ENCODE measurements around the gene ARHGEF11. TPM values are rescaled to one million over a fixed set of nuclear protein-coding genes. Genes with fewer than 3 reads are reported as not detected.

ARHGEF11 gene
- total and polyA plus RNA-seq, 9 of the 15 experiments (the other 6 are each of a cell fraction or from before 2014, with no cell fraction given), result 0.14 to 15.5 (median 9.0) TPM

DNA sequence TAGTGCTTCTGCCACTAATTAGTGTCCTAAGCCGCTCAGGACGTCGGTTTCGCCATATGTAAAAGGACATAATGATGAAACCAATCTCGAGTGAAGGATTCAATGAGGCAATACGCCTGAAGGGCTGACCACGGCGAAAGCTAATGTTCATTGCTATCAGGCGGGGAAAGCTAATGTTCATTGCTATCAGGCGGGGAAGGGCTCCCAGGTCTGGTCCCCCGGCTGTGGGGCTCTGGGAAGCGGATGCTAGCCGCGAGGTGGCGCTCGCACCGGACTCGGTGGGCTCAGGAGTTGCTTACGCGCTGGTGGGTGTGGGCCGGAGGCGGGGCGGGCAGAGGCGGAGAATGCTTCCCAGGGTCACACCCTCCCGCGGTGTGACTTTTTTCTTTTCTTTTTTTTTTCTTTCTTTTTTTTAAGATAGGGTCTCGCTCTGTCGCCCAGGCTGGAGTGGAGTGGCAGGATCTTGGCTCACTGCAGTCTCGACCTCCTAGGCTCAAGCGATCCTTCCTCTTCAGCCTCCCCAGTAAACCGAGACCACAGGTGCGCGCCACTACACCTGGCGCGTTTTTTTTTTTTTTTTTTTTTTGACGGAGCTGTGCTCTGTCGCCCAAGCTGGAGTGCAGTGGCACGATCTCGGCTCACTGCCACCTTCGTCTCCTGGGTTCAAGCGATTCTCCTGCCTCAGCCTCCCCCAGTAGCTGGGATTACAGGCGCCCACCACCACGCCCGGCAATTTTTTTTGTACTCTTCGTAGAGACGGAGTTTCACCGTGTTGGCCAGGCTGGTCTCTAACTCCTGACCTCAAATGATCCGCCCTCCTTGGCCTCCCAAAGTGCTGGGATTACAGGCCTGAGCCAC lies 153.1 kb downstream of the ARHGEF11 start:
- Histone ChIP-seq H3K27me3 (ENCODE audit: control insufficient read depth in 2 of 2, insufficient read depth in 2 of 2, low read length in 2 of 2) (no peaks in the 10 kb centered on the region), H2AFZ (ENCODE audit: low read depth, low read length) (peak overlapping the region; percentile 98), H3K4me3 (no peak overlapping the region), H3K36me3 (ENCODE audit: control insufficient read depth, insufficient read depth, low read length) (no peaks in the 10 kb centered on the region), H3K4me1 (replicated peaks in 1 of 2; ENCODE audit: control insufficient read depth in 2 of 2, insufficient read depth in 2 of 2, low read length in 2 of 2) (peaks cover 30 to 48% of the 10 kb centered on the region in 2 experiments), H3K27ac (ENCODE audit: extremely low read depth, low read depth, low read length) (no peak overlapping the region; the same call in 2 of the 3 replicates), H3K9ac (ENCODE audit: insufficient read depth in 1 of 2, low read depth in 2 of 2, low read length in 2 of 2) (peak overlapping the region in 1 of 2 experiments; percentile 50; a peak in 2 of 4 replicates), H3K4me2 (ENCODE audit: insufficient read depth, low read length) (peak overlapping the region; percentile 74), H4K20me1 (replicated peaks; ENCODE audit: control insufficient read depth, insufficient read depth, low read length) (no peaks in the 10 kb centered on the region), H3K9me3 (replicated peaks; ENCODE audit: control insufficient read depth, insufficient read depth, low read depth, low read length) (no peaks in the 10 kb centered on the region), H3K9me1 (ENCODE audit: control insufficient read depth, insufficient read depth, low read length) (no peaks in the 10 kb centered on the region), H3K79me2 (ENCODE audit: control insufficient read depth, insufficient read depth, low read length) (no peaks in the 10 kb centered on the region)
- ATAC-seq, result peak; percentile 94
- no TSS peak for BruUV-seq (replicated peaks)
- in situ Hi-C loops (cut with MboI) (loop anchor here (5.0 kb wide), 1 partner anchor 35 kb away; no protein-coding TSS in a partner anchor), intact Hi-C loops (cut with micrococcal nuclease) (loop anchor here (1.0 kb wide), 2 partner anchors 28 to 182 kb away; partner anchors contain the start of gene LRRC71)
- CTCF ChIA-PET (ENCODE audit: low intra/inter-chr PET ratio), result interaction anchor here (0.6 to 2.9 kb wide), 10 partner anchors 9 to 267 kb away, joined by 3 to 19 read pairs (median 5); partner anchors contain the start of gene LRRC71
- peak; percentile 91 to 96 (median 92) for DNase-seq (ENCODE audit: extremely low read depth in 1 of 4, low spot score in 3 of 4)
- POLR2A ChIA-PET, result interaction anchor here (0.6 to 1.0 kb wide), 2 partner anchors 95 to 166 kb away, joined by 3 read pairs; no protein-coding TSS in a partner anchor
- FAIRE-seq, result peak; percentile 87
- 15% methylated on average over 32 of the region's 48 CpGs for WGBS (ENCODE audit: insufficient coverage, low coverage, missing lambda C conversion rate)
- TF ChIP-seq CREB1 (IDR thresholded peaks at IDR 0.05) (0 out of 2 replicates have a peak, but pooled peaks have one; percentile 34), CREB1 (CRISPR knock-in tag; IDR thresholded peaks at IDR 0.05) (peak; percentile 60), MAZ (CRISPR knock-in tag; conservative IDR thresholded peaks at IDR 0.05 in 1 of 2, IDR thresholded peaks at IDR 0.05 in 1 of 2) (peak; percentile 70 to 96), SP1 (CRISPR knock-in tag; IDR thresholded peaks at IDR 0.05) (peak; percentile 84), CREM (IDR thresholded peaks at IDR 0.05; ENCODE audit: low read depth) (peak; percentile 83), ZNF12 (CRISPR knock-in tag; IDR thresholded peaks at IDR 0.05) (0 out of 2 replicates have a peak, but pooled peaks have one; percentile 12), FOXJ3 (CRISPR knock-in tag; IDR thresholded peaks at IDR 0.05) (no peak), CBFA2T3 (IDR thresholded peaks at IDR 0.05) (peak; percentile 10; the same call in 1 of the 2 replicates), ATF7 (IDR thresholded peaks at IDR 0.05) (peak; percentile 63), CTCF (IDR thresholded peaks at IDR 0.05 in 2 of 3, conservative IDR thresholded peaks at IDR 0.05 in 1 of 3; ENCODE audit: insufficient read depth in 2 of 3, low read depth in 1 of 3, low read length in 3 of 3) (peak; percentile 91 to 94 (median 93)), TFAP4 (CRISPR knock-in tag; IDR thresholded peaks at IDR 0.05; ENCODE audit: borderline replicate concordance) (peak; percentile 79; the same call in 1 of the 2 replicates), SIN3A (IDR thresholded peaks at IDR 0.05; ENCODE audit: borderline replicate concordance in 2 of 2, control insufficient read depth in 1 of 2, low read depth in 2 of 2, low read length in 2 of 2) (0 out of 4 replicates have a peak, but pooled peaks of 1 of the 2 experiments have one; percentile 29), JUND (IDR thresholded peaks at IDR 0.05; ENCODE audit: borderline replicate concordance, low read depth, low read length) (peak; percentile 71), JUND (tag; IDR thresholded peaks at IDR 0.05; ENCODE audit: borderline replicate concordance, low read depth, low read length) (peak; percentile 41; the same call in 1 of the 3 replicates), KLF13 (tag; IDR thresholded peaks at IDR 0.05; ENCODE audit: borderline replicate concordance, low read depth) (peak; percentile 37; the same call in 1 of the 2 replicates), CEBPG (CRISPR knock-in tag; IDR thresholded peaks at IDR 0.05) (peak; percentile 62), CEBPG (tag; conservative IDR thresholded peaks at IDR 0.05 in 1 of 2, IDR thresholded peaks at IDR 0.05 in 1 of 2) (peak; percentile 68 to 70; a peak in 3 of 4 replicates), SMC3 (conservative IDR thresholded peaks at IDR 0.05; ENCODE audit: insufficient read depth, low read depth, low read length) (peak; percentile 91)

Data from K562 (cell line).